ENCODE data around the gene OGG1. TPM values are rescaled to one million over a fixed set of nuclear protein-coding genes. Genes with fewer than 3 reads are reported as not detected.

OGG1 gene
- total and polyA plus RNA-seq, 9 of the 15 experiments (the other 6 are each of a cell fraction or from before 2014, with no cell fraction given), result 6.6 to 33.0 (median 24.4) TPM

GRCh38 chr3:9750556-9751411 lies 1.0 kb downstream of the OGG1 start:
- peak overlapping the region; percentile 82 for H3K27ac ChIP-seq (ENCODE audit: extremely low read depth, low read depth, low read length)
- H3K9me1 ChIP-seq (ENCODE audit: control insufficient read depth, insufficient read depth, low read length), result no peaks in the 10 kb centered on the region
- intact Hi-C loops (cut with micrococcal nuclease), result loop anchor here (1.0 kb wide), 1 partner anchor 42 kb away; the partner anchor contains the start of gene TADA3
- no peaks in the 10 kb centered on the region for H3K9me3 ChIP-seq (replicated peaks; ENCODE audit: control insufficient read depth, insufficient read depth, low read depth, low read length)
- H3K79me2 ChIP-seq (ENCODE audit: control insufficient read depth, insufficient read depth, low read length), result peaks cover 16% of the 10 kb centered on the region
- no peaks in the 10 kb centered on the region for H4K20me1 ChIP-seq (replicated peaks; ENCODE audit: control insufficient read depth, insufficient read depth, low read length)
- H3K4me1 ChIP-seq (replicated peaks in 1 of 2; ENCODE audit: control insufficient read depth in 2 of 2, insufficient read depth in 2 of 2, low read length in 2 of 2), result peaks cover 12 to 31% of the 10 kb centered on the region in 2 experiments; a peak in 4 of 5 replicates
- peak; percentile 48 to 60 (median 50) for DNase-seq (ENCODE audit: extremely low read depth in 1 of 4, low spot score in 3 of 4)
- ChIA-PET CTCF (ENCODE audit: low intra/inter-chr PET ratio) (no interaction called here), POLR2A (interaction anchor here (0.6 to 1.5 kb wide), 11 partner anchors 11 to 435 kb away, joined by 3 to 5 read pairs (median 3); partner anchors contain the start of gene BRPF1)
- peak overlapping the region; percentile 95 for H2AFZ ChIP-seq (ENCODE audit: low read depth, low read length)
- peak overlapping the region; percentile 95 for H3K4me2 ChIP-seq (ENCODE audit: insufficient read depth, low read length)
- H3K27me3 ChIP-seq (ENCODE audit: control insufficient read depth in 2 of 2, insufficient read depth in 2 of 2, low read length in 2 of 2), result no peaks in the 10 kb centered on the region
- peak; percentile 13 for ATAC-seq
- BruUV-seq (replicated peaks), result no TSS peak
- no peak for FAIRE-seq
- peak overlapping the region; percentile 69 for H3K4me3 ChIP-seq
- in situ Hi-C loops (cut with MboI), result no loop called here
- H3K36me3 ChIP-seq (ENCODE audit: control insufficient read depth, insufficient read depth, low read length), result peaks cover 64% of the 10 kb centered on the region
- peak overlapping the region; percentile 78 to 92 for H3K9ac ChIP-seq (ENCODE audit: insufficient read depth in 1 of 2, low read depth in 2 of 2, low read length in 2 of 2)
- 14% methylated on average over 17 of the region's 17 CpGs for WGBS (ENCODE audit: insufficient coverage, low coverage, missing lambda C conversion rate)
- TF ChIP-seq THRB (CRISPR knock-in tag; conservative IDR thresholded peaks at IDR 0.05) (no peak), SMARCA5 (IDR thresholded peaks at IDR 0.05) (peak; percentile 90), GATA2 (CRISPR knock-in tag; IDR thresholded peaks at IDR 0.05) (no peak), HDAC1 (IDR thresholded peaks at IDR 0.05) (peak in 1 of 2 experiments; percentile 50; a peak in 1 of 4 replicates), NCOA4 (IDR thresholded peaks at IDR 0.05; ENCODE audit: partially characterized antibody) (peak; percentile 24), ADNP (tag; IDR thresholded peaks at IDR 0.05) (peak; percentile 91), PHF20 (IDR thresholded peaks at IDR 0.05; ENCODE audit: partially characterized antibody) (peak; percentile 24), CHD4 (IDR thresholded peaks at IDR 0.05; ENCODE audit: insufficient read depth, insufficient replicate concordance, low read depth, low read length, poor library complexity, severe bottlenecking) (peak; percentile 90), ZNF121 (CRISPR knock-in tag; conservative IDR thresholded peaks at IDR 0.05) (peak; percentile 44), BCOR (IDR thresholded peaks at IDR 0.05) (peak; percentile 98), MEIS2 (IDR thresholded peaks at IDR 0.05; ENCODE audit: partially characterized antibody) (no peak), CBX3 (IDR thresholded peaks at IDR 0.05; ENCODE audit: borderline replicate concordance in 1 of 2, low read length in 2 of 2) (peak in 1 of 2 experiments; percentile 72; a peak in 1 of 3 replicates), ARID2 (IDR thresholded peaks at IDR 0.05) (no peak), CBX1 (IDR thresholded peaks at IDR 0.05; ENCODE audit: low read depth) (peak; percentile 68; the same call in 1 of the 2 replicates), HDAC2 (IDR thresholded peaks at IDR 0.05) (peak; percentile 89), UBTF (IDR thresholded peaks at IDR 0.05; ENCODE audit: borderline replicate concordance in 1 of 2, low read depth in 2 of 2, low read length in 2 of 2) (0 out of 4 replicates have a peak, but pooled peaks of 1 of the 2 experiments have one; percentile 22), KDM1A (IDR thresholded peaks at IDR 0.05) (peak; percentile 86 to 96), MIER1 (IDR thresholded peaks at IDR 0.05; ENCODE audit: low read depth) (no peak), RBM25 (IDR thresholded peaks at IDR 0.05; ENCODE audit: low read depth, low read length, severe bottlenecking) (peak; percentile 99)
